Nephron progenitor cell (in vitro differentiated cells): ENCODE measurements around the gene TIFAB.
A peak's percentile ranks its signal among the peaks of the same experiment; 100 is the strongest.

Experiments
- DNase-seq: peaks from one replicate; pipeline ENCODE4 v3.0.0; 2021
- H3K27ac Mint-ChIP-seq: 2 replicates; pipeline ENCODE4 v1.8.0; 2021; ENCODE audit warnings: mild to moderate bottlenecking, moderate library complexity, mixed read lengths
- H3K27me3 Mint-ChIP-seq: 2 replicates; pipeline ENCODE4 v1.8.0; 2021; ENCODE audit warnings: mild to moderate bottlenecking, low read depth, mixed read lengths; ENCODE audit not compliant: poor library complexity
- H3K36me3 Mint-ChIP-seq: 2 replicates; pipeline ENCODE4 v1.8.0; 2021; ENCODE audit warnings: low read depth, mixed read lengths
- H3K4me1 Mint-ChIP-seq: 2 replicates; pipeline ENCODE4 v1.8.0; 2021; ENCODE audit warnings: mixed read lengths
- H3K4me3 Mint-ChIP-seq: 2 replicates; pipeline ENCODE4 v1.8.0; 2021; ENCODE audit warnings: mild to moderate bottlenecking, moderate library complexity, mixed read lengths
- H3K9me3 Mint-ChIP-seq: 2 replicates; pipeline ENCODE4 v1.8.0; 2021; ENCODE audit warnings: mild to moderate bottlenecking, moderate library complexity, mixed read lengths
- TF ChIP-seq, protein P1 (sequence below): fragments of 200-600 bp; sonication (generic); IDR thresholded peaks from 2 replicates; pipeline ENCODE4 v1.5.0; 2021; ENCODE audit warnings: antibody characterized with exemption

TIFAB gene

GRCh38 chr5:135477613-135478066, 25.5 kb upstream of the TIFAB start:
- H3K4me3 Mint-ChIP-seq, result no peak overlapping the region
- H3K9me3 Mint-ChIP-seq, result no peaks in the 10 kb centered on the region
- TF ChIP-seq, protein P1, sequence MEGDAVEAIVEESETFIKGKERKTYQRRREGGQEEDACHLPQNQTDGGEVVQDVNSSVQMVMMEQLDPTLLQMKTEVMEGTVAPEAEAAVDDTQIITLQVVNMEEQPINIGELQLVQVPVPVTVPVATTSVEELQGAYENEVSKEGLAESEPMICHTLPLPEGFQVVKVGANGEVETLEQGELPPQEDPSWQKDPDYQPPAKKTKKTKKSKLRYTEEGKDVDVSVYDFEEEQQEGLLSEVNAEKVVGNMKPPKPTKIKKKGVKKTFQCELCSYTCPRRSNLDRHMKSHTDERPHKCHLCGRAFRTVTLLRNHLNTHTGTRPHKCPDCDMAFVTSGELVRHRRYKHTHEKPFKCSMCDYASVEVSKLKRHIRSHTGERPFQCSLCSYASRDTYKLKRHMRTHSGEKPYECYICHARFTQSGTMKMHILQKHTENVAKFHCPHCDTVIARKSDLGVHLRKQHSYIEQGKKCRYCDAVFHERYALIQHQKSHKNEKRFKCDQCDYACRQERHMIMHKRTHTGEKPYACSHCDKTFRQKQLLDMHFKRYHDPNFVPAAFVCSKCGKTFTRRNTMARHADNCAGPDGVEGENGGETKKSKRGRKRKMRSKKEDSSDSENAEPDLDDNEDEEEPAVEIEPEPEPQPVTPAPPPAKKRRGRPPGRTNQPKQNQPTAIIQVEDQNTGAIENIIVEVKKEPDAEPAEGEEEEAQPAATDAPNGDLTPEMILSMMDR, result no peak
- peak; percentile 29 for DNase-seq
- no peaks in the 10 kb centered on the region for H3K36me3 Mint-ChIP-seq
- peaks cover 49% of the 10 kb centered on the region for H3K27me3 Mint-ChIP-seq
- H3K27ac Mint-ChIP-seq, result no peak overlapping the region
- peaks cover 30% of the 10 kb centered on the region for H3K4me1 Mint-ChIP-seq

GRCh38 chr5:135476615-135477581, 24.7 kb upstream of the TIFAB start:
- no peak for DNase-seq
- Mint-ChIP-seq H3K9me3 (no peaks in the 10 kb centered on the region), H3K4me3 (peak overlapping the region; percentile 21), H3K27ac (no peak overlapping the region), H3K4me1 (peaks cover 30% of the 10 kb centered on the region), H3K27me3 (peaks cover 55% of the 10 kb centered on the region), H3K36me3 (no peaks in the 10 kb centered on the region)
- TF ChIP-seq, protein P1, result no peak

GRCh38 chr5:135473956-135474670, 22.0 kb upstream of the TIFAB start:
- no peaks in the 10 kb centered on the region for H3K36me3 Mint-ChIP-seq
- H3K4me1 Mint-ChIP-seq, result peaks cover 24% of the 10 kb centered on the region
- no peak overlapping the region for H3K4me3 Mint-ChIP-seq
- TF ChIP-seq, protein P1, result no peak
- peaks cover 70% of the 10 kb centered on the region for H3K27me3 Mint-ChIP-seq
- H3K9me3 Mint-ChIP-seq, result no peaks in the 10 kb centered on the region
- no peak overlapping the region for H3K27ac Mint-ChIP-seq
- DNase-seq, result no peak

- no peaks in the 10 kb centered on the region for H3K36me3 Mint-ChIP-seq
- DNase-seq, result no peak
- TF ChIP-seq, protein P1, result no peak
- H3K4me1 Mint-ChIP-seq, result peaks cover 9% of the 10 kb centered on the region
- H3K27ac Mint-ChIP-seq, result no peak overlapping the region
- H3K27me3 Mint-ChIP-seq, result peaks cover 90% of the 10 kb centered on the region
- no peaks in the 10 kb centered on the region for H3K9me3 Mint-ChIP-seq
- no peak overlapping the region for H3K4me3 Mint-ChIP-seq
Observed at GRCh38 chr5:135472141-135472540, 20.0 kb upstream of the TIFAB start.

- Mint-ChIP-seq H3K4me1 (peaks cover 9% of the 10 kb centered on the region), H3K36me3 (no peaks in the 10 kb centered on the region), H3K9me3 (no peaks in the 10 kb centered on the region), H3K4me3 (no peak overlapping the region), H3K27me3 (peaks cover 91% of the 10 kb centered on the region), H3K27ac (no peak overlapping the region)
- DNase-seq, result no peak
- TF ChIP-seq, protein P1, result no peak
Observed at GRCh38 chr5:135471726-135472125, 19.6 kb upstream of the TIFAB start.
